ENCODE results near the gene SPIRE1. TPM values are rescaled to one million over a fixed set of nuclear protein-coding genes. Genes with fewer than 3 reads are reported as not detected.

SPIRE1 gene
- total RNA-seq, 1 experiment from 2014 or later = 9.5 TPM

DNA sequence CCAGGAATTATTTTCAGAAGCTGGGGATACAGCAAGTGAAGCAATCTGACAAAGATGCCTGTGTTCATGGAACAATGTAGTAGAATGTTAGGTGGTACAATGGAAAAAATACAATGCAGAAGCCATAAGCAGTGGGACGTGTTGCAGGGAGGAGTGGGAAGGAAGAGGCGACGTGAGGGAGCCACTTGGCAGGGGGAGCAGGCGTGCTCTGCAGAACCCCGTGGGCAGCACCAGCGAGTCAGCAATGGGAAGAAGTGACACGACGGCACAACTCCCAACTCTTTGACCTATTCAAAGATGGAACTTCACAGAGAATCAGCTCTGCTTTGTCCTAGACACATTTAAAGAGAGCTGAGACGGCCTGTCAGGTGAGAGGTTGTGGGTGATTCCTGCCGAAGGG, 219.7 kb downstream of the SPIRE1 start:
- no peak for TF ChIP-seq CTCF (IDR thresholded peaks at IDR 0.05; ENCODE audit: insufficient read depth in 1 of 2, low read depth in 1 of 2, low read length in 1 of 2, severe bottlenecking in 1 of 2, unreplicated experiment in 1 of 2)
- Mint-ChIP-seq H3K36me3 (ENCODE audit: insufficient read depth, unreplicated experiment) (no peaks in the 10 kb centered on the region), H3K9me3 (ENCODE audit: unreplicated experiment) (no peaks in the 10 kb centered on the region), H3K4me1 (ENCODE audit: low read depth, unreplicated experiment) (no peaks in the 10 kb centered on the region), H3K4me3 (ENCODE audit: unreplicated experiment) (no peak overlapping the region), H3K27ac (ENCODE audit: unreplicated experiment) (no peak overlapping the region), H3K27me3 (ENCODE audit: insufficient read depth, unreplicated experiment) (no peaks in the 10 kb centered on the region)
- no peaks in the 10 kb centered on the region for H3K27me3 ChIP-seq (replicated peaks; ENCODE audit: control insufficient read depth, insufficient read depth, low read length)
- no peaks in the 10 kb centered on the region for H3K9me3 ChIP-seq
- CTCF ChIA-PET = no interaction called here
- no peaks in the 10 kb centered on the region for H3K4me1 ChIP-seq
- intact Hi-C loops (cut with micrococcal nuclease; ENCODE audit: unreplicated experiment) = no loop called here
- BruUV-seq (replicated peaks) = no TSS peak
- no peak overlapping the region for H3K4me3 ChIP-seq (ENCODE audit: low read depth, low read length)
- DNase-seq = no peak
- H3K36me3 ChIP-seq (ENCODE audit: control insufficient read depth, insufficient read depth, low read length) = no peaks in the 10 kb centered on the region
- POLR2A ChIA-PET = interaction anchor here (0.7 kb wide), 1 partner anchor 264 kb away, joined by 5 read pairs; the partner anchor contains the start of gene CEP76

DNA sequence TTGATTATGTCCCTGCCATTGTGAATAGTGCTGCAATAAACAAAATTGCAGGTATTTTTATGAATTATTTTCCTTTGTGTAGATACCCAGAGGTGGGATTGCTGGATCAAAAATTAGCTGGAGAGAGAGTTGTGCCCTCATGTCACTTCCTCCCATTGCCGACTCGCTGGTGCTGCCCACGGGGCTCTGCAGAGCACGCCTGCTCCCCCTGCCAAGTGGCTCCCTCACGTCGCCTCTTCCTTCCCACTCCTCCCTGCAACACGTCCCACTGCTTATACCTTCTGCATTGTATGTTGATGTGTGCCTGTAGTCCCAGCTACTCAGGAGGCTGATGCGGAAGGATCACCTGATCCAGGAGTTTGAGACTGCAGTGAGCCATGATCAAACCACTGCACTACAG, 222.0 kb downstream of the SPIRE1 start:
- H3K27me3 ChIP-seq (replicated peaks; ENCODE audit: control insufficient read depth, insufficient read depth, low read length) = no peaks in the 10 kb centered on the region
- H3K36me3 ChIP-seq (ENCODE audit: control insufficient read depth, insufficient read depth, low read length) = no peaks in the 10 kb centered on the region
- Mint-ChIP-seq H3K9me3 (ENCODE audit: unreplicated experiment) (no peaks in the 10 kb centered on the region), H3K27ac (ENCODE audit: unreplicated experiment) (no peak overlapping the region), H3K27me3 (ENCODE audit: insufficient read depth, unreplicated experiment) (no peaks in the 10 kb centered on the region), H3K4me3 (ENCODE audit: unreplicated experiment) (no peak overlapping the region), H3K4me1 (ENCODE audit: low read depth, unreplicated experiment) (no peaks in the 10 kb centered on the region), H3K36me3 (ENCODE audit: insufficient read depth, unreplicated experiment) (no peaks in the 10 kb centered on the region)
- ChIA-PET POLR2A (no interaction called here), CTCF (no interaction called here)
- H3K4me1 ChIP-seq = no peaks in the 10 kb centered on the region
- H3K4me3 ChIP-seq (ENCODE audit: low read depth, low read length) = no peak overlapping the region
- no peak for TF ChIP-seq CTCF (IDR thresholded peaks at IDR 0.05; ENCODE audit: insufficient read depth in 1 of 2, low read depth in 1 of 2, low read length in 1 of 2, severe bottlenecking in 1 of 2, unreplicated experiment in 1 of 2)
- no peak for DNase-seq
- intact Hi-C loops (cut with micrococcal nuclease; ENCODE audit: unreplicated experiment) = no loop called here
- no TSS peak for BruUV-seq (replicated peaks)
- H3K9me3 ChIP-seq = no peaks in the 10 kb centered on the region

DNA sequence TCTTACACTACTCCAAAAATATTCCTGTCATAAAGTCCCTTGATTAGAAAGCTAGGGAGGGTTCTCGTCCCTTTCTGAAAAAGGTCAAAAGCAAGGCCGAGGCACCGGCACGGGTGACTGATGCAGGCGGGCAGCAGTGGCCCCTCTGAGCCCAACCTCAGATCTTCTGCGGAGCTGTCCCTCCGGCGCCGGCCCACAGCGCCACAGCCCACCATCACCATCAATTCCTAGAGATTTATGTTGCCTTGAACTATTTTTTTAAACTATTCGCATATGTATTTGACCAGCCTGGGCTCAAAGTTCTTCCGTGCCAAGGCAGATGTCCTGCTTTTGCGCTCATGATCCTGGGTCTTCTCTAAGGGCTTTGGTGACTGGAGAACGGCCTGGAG, 223.4 kb downstream of the SPIRE1 start:
- Histone ChIP-seq H3K27me3 (replicated peaks; ENCODE audit: control insufficient read depth, insufficient read depth, low read length) (no peaks in the 10 kb centered on the region), H3K4me3 (ENCODE audit: low read depth, low read length) (no peak overlapping the region), H3K36me3 (ENCODE audit: control insufficient read depth, insufficient read depth, low read length) (no peaks in the 10 kb centered on the region), H3K9me3 (no peaks in the 10 kb centered on the region), H3K4me1 (no peaks in the 10 kb centered on the region)
- no peak for TF ChIP-seq CTCF (IDR thresholded peaks at IDR 0.05; ENCODE audit: insufficient read depth in 1 of 2, low read depth in 1 of 2, low read length in 1 of 2, severe bottlenecking in 1 of 2, unreplicated experiment in 1 of 2)
- ChIA-PET POLR2A (no interaction called here), CTCF (no interaction called here)
- H3K36me3 Mint-ChIP-seq (ENCODE audit: insufficient read depth, unreplicated experiment) = no peaks in the 10 kb centered on the region
- no TSS peak for BruUV-seq (replicated peaks)
- intact Hi-C loops (cut with micrococcal nuclease; ENCODE audit: unreplicated experiment) = no loop called here
- H3K27me3 Mint-ChIP-seq (ENCODE audit: insufficient read depth, unreplicated experiment) = no peaks in the 10 kb centered on the region
- H3K27ac Mint-ChIP-seq (ENCODE audit: unreplicated experiment) = no peak overlapping the region
- H3K4me3 Mint-ChIP-seq (ENCODE audit: unreplicated experiment) = no peak overlapping the region
- H3K4me1 Mint-ChIP-seq (ENCODE audit: low read depth, unreplicated experiment) = no peaks in the 10 kb centered on the region
- H3K9me3 Mint-ChIP-seq (ENCODE audit: unreplicated experiment) = no peaks in the 10 kb centered on the region
- no peak for DNase-seq
